ENCODE results near the gene SLC7A1. TPM values are rescaled to one million over a fixed set of nuclear protein-coding genes. Genes with fewer than 3 reads are reported as not detected.

SLC7A1 gene
- total and polyA plus RNA-seq, 2 donors (not counting 3 experiments of a cell fraction or from before 2014, with no cell fraction given): 21.0 to 79.3 TPM

DNA sequence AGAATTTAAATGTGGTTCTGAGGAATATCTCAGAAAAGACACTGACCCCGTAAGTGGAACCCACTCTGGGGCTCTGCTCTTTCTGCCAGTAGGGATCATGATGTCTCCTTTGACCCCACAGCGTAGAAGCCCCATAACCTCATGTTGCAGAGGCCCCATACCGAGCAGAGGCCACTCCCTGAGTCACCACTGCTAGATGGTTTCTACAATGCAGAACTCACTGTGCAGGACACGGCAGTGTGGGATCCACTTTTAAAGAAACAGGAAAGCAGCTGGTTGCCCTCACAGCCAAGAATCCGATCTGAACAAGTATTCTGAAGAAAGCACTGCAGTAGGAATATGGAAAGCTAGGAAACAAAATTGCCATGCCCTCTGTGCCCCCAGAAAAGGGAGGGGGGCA lies 4.2 kb downstream of the SLC7A1 start:
- no peaks in the 10 kb centered on the region for H3K36me3 ChIP-seq (ENCODE audit: control insufficient read depth in 2 of 2, extremely low read depth in 1 of 2, insufficient read depth in 2 of 2, low read length in 2 of 2)
- no peak overlapping the region for H2AFZ ChIP-seq (ENCODE audit: low read depth, low read length)
- H3K79me2 ChIP-seq (ENCODE audit: control insufficient read depth, insufficient read depth, low read length): peaks cover 90% of the 10 kb centered on the region
- FAIRE-seq (peak; percentile 26), DNase-seq (ENCODE audit: low read depth, low spot score) (peak; percentile 35)
- no peak overlapping the region for H3K4me3 ChIP-seq (replicated peaks in 1 of 3; ENCODE audit: insufficient read depth in 1 of 3, low read depth in 1 of 3, low read length in 3 of 3)
- H3K9me3 ChIP-seq (replicated peaks; ENCODE audit: control insufficient read depth, insufficient read depth, low read length): no peaks in the 10 kb centered on the region
- ChIA-PET CTCF (no interaction called here), POLR2A (no interaction called here)
- no peaks in the 10 kb centered on the region for H4K20me1 ChIP-seq (replicated peaks; ENCODE audit: control insufficient read depth, extremely low read depth, insufficient read depth, low read length)
- no peaks in the 10 kb centered on the region for H3K27me3 ChIP-seq (ENCODE audit: control insufficient read depth in 2 of 2, insufficient read depth in 2 of 2, low read length in 2 of 2)
- H3K9ac ChIP-seq (replicated peaks; ENCODE audit: extremely low read depth, insufficient read depth, low read length): no peak overlapping the region
- H3K27ac ChIP-seq (ENCODE audit: insufficient read depth, low read depth, low read length): no peak overlapping the region
- intact Hi-C loops (cut with micrococcal nuclease): loop anchor here (5.0 to 10.0 kb wide), 3 partner anchors 69 to 333 kb away; no protein-coding TSS in a partner anchor
- no peaks in the 10 kb centered on the region for H3K9me1 ChIP-seq (replicated peaks; ENCODE audit: control insufficient read depth, extremely low read depth, insufficient read depth, low read length)
- dilution Hi-C loops (cut with MboI; ENCODE audit: extremely low pct_ligation_motif_present, low sequenced_read_pairs): no loop called here
- TF ChIP-seq MYC (IDR thresholded peaks at IDR 0.05; ENCODE audit: low read depth, low read length) (no peak), JUN (IDR thresholded peaks at IDR 0.05; ENCODE audit: borderline replicate concordance, insufficient read depth, insufficient read length, low read depth) (no peak), FOS (IDR thresholded peaks at IDR 0.05; ENCODE audit: borderline replicate concordance, insufficient read depth, low read length) (no peak), EZH2 (IDR thresholded peaks at IDR 0.05; ENCODE audit: borderline replicate concordance, low read depth, low read length, severe bottlenecking) (no peak), POLR2A (IDR thresholded peaks at IDR 0.05; ENCODE audit: low read depth, low read length) (no peak), POLR2AphosphoS5 (IDR thresholded peaks at IDR 0.05; ENCODE audit: insufficient read depth, low read depth, low read length) (no peak), GATA2 (IDR thresholded peaks at IDR 0.05; ENCODE audit: insufficient read depth, insufficient read length, low read depth, low read length) (no peak)
- TF ChIP-seq, protein P1, sequence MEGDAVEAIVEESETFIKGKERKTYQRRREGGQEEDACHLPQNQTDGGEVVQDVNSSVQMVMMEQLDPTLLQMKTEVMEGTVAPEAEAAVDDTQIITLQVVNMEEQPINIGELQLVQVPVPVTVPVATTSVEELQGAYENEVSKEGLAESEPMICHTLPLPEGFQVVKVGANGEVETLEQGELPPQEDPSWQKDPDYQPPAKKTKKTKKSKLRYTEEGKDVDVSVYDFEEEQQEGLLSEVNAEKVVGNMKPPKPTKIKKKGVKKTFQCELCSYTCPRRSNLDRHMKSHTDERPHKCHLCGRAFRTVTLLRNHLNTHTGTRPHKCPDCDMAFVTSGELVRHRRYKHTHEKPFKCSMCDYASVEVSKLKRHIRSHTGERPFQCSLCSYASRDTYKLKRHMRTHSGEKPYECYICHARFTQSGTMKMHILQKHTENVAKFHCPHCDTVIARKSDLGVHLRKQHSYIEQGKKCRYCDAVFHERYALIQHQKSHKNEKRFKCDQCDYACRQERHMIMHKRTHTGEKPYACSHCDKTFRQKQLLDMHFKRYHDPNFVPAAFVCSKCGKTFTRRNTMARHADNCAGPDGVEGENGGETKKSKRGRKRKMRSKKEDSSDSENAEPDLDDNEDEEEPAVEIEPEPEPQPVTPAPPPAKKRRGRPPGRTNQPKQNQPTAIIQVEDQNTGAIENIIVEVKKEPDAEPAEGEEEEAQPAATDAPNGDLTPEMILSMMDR (IDR thresholded peaks at IDR 0.05; ENCODE audit: extremely low read depth in 1 of 2, insufficient read depth in 1 of 2, low read depth in 1 of 2, low read length in 2 of 2): no peak
- TF ChIP-seq, protein P2, sequence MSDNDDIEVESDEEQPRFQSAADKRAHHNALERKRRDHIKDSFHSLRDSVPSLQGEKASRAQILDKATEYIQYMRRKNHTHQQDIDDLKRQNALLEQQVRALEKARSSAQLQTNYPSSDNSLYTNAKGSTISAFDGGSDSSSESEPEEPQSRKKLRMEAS (IDR thresholded peaks at IDR 0.05; ENCODE audit: insufficient read depth, insufficient read length): no peak
- BruUV-seq (replicated peaks): no TSS peak
- H3K4me1 ChIP-seq (ENCODE audit: control insufficient read depth, extremely low read depth, insufficient read depth, low read length): peaks cover 23% of the 10 kb centered on the region
- H3K4me2 ChIP-seq (ENCODE audit: insufficient read depth, low read length): no peak overlapping the region

All from endothelial cell of umbilical vein (primary cell).